ENCODE results near the gene NACAD. TPM values are rescaled to one million over a fixed set of nuclear protein-coding genes. Genes with fewer than 3 reads are reported as not detected.

NACAD gene
- total RNA-seq (2014; rRNA removed; shearing (Covaris generic); ENCODE audit: low replicate concordance) = 0.04 TPM in 1 of 2 replicates, not detected in the other

- Histone ChIP-seq H4K20me1 (ENCODE audit: insufficient read depth, low read depth, low read length) (no peaks in the 10 kb centered on the region), H2AFZ (ENCODE audit: low read length) (no peak within 1 kb of the TSS), H3K4me1 (ENCODE audit: low read length) (no peaks in the 10 kb centered on the region), H3K79me2 (ENCODE audit: low read length) (no peaks in the 10 kb centered on the region), H3K4me2 (ENCODE audit: low read depth, low read length, poor library complexity, severe bottlenecking) (no peak within 1 kb of the TSS), H3K27ac (ENCODE audit: low read length) (no peak within 1 kb of the TSS), H3K36me3 (ENCODE audit: insufficient read depth, low read length) (no peaks in the 10 kb centered on the region), H3K9me3 (ENCODE audit: low read length) (no peaks in the 10 kb centered on the region; the same call in 1 of the 2 replicates), H3K9me2 (replicated peaks; ENCODE audit: insufficient read depth, low read length) (no peaks in the 10 kb centered on the region), H3K4me3 (ENCODE audit: low read length) (no peak within 1 kb of the TSS), H3K9ac (ENCODE audit: low read length) (no peak within 1 kb of the TSS), H3K27me3 (ENCODE audit: low read length) (no peaks in the 10 kb centered on the region)
- no peak for DNase-seq
Observed at GRCh38 chr7:45088821-45089340, at the start of gene NACAD. Gene NACAD (minus strand): TSS chr7:45088969. CDS start chr7:45088894, 75 bp downstream.

- H3K4me1 ChIP-seq (ENCODE audit: low read length) = peaks cover 16% of the 10 kb centered on the region
- DNase-seq = peak; percentile 90
Observed at GRCh38 chr7:45136106-45137060, 47.6 kb upstream of the NACAD start.

DNA sequence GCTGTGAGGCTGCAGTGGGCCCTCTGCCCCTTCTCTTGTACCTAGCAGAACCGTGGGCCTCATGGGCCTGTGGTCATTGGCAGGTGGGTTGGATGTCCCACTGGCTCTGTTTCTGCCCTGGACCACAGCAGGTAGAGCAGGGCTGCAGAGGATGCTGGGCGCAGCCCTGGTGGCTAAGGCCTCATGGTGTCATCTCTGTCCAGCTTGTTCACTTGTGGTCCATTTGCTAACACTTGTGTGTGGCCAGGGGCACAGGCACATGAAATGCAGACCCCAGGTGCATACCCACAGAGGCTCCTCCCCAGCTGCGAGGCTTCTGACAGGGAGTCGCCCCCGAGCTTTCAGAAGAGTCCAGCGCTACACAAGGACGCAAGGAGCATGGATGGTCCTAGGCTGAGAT lies 45.1 kb upstream of the NACAD start:
- Histone ChIP-seq H3K27me3 (ENCODE audit: low read length) (no peaks in the 10 kb centered on the region), H3K27ac (ENCODE audit: low read length) (no peak overlapping the region)

More at GRCh38 chr7:45136106-45137060, 47.6 kb upstream of the NACAD start:
- Histone ChIP-seq H3K4me3 (ENCODE audit: low read length) (no peak overlapping the region), H3K36me3 (ENCODE audit: insufficient read depth, low read length) (no peaks in the 10 kb centered on the region), H4K20me1 (ENCODE audit: insufficient read depth, low read depth, low read length) (no peaks in the 10 kb centered on the region), H3K27me3 (ENCODE audit: low read length) (no peaks in the 10 kb centered on the region), H3K9ac (ENCODE audit: low read length) (no peak overlapping the region), H2AFZ (ENCODE audit: low read length) (no peak overlapping the region), H3K9me2 (replicated peaks; ENCODE audit: insufficient read depth, low read length) (no peaks in the 10 kb centered on the region), H3K4me2 (ENCODE audit: low read depth, low read length, poor library complexity, severe bottlenecking) (no peak overlapping the region), H3K27ac (ENCODE audit: low read length) (no peak overlapping the region), H3K79me2 (ENCODE audit: low read length) (no peaks in the 10 kb centered on the region), H3K9me3 (ENCODE audit: low read length) (no peaks in the 10 kb centered on the region)

DNA sequence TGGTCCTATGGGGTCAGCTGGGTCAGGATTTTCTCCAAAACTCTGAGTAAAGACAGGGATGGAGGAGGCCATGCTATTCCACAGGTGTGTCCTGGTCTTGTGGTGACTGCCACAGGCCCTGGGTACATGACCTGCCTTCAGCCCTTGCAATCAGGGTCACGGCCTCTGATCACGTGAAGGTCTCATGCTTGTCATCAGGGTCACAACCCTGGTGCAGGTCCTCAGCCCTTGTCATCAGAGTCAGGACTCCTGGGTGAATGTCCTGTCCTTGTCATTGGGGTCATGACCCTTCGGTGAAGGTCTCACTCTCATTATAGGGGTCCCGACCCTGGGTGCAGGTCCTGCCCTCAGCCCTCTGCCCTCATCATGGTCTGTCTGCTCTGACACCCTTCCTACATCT lies 44.6 kb upstream of the NACAD start:
- no peaks in the 10 kb centered on the region for H3K9me3 ChIP-seq (ENCODE audit: low read length)
- no peak overlapping the region for H3K9ac ChIP-seq (ENCODE audit: low read length)
- DNase-seq = no peak
- no peaks in the 10 kb centered on the region for H3K27me3 ChIP-seq (ENCODE audit: low read length)
- H3K4me3 ChIP-seq (ENCODE audit: low read length) = no peak overlapping the region
- no peak overlapping the region for H3K4me2 ChIP-seq (ENCODE audit: low read depth, low read length, poor library complexity, severe bottlenecking)
- no peaks in the 10 kb centered on the region for H3K79me2 ChIP-seq (ENCODE audit: low read length)
- H2AFZ ChIP-seq (ENCODE audit: low read length) = no peak overlapping the region
- H3K27ac ChIP-seq (ENCODE audit: low read length) = no peak overlapping the region
- no peaks in the 10 kb centered on the region for H3K9me2 ChIP-seq (replicated peaks; ENCODE audit: insufficient read depth, low read length)
- peaks cover 5% of the 10 kb centered on the region for H3K4me1 ChIP-seq (ENCODE audit: low read length)
- H4K20me1 ChIP-seq (ENCODE audit: insufficient read depth, low read depth, low read length) = no peaks in the 10 kb centered on the region
- H3K36me3 ChIP-seq (ENCODE audit: insufficient read depth, low read length) = no peaks in the 10 kb centered on the region

More for the DNA sequence above, 45.1 kb upstream of the NACAD start:
- Histone ChIP-seq H2AFZ (ENCODE audit: low read length) (no peak overlapping the region), H3K4me3 (ENCODE audit: low read length) (no peak overlapping the region), H3K9ac (ENCODE audit: low read length) (no peak overlapping the region), H4K20me1 (ENCODE audit: insufficient read depth, low read depth, low read length) (no peaks in the 10 kb centered on the region), H3K4me1 (ENCODE audit: low read length) (peaks cover 5% of the 10 kb centered on the region), H3K79me2 (ENCODE audit: low read length) (no peaks in the 10 kb centered on the region), H3K9me2 (replicated peaks; ENCODE audit: insufficient read depth, low read length) (no peaks in the 10 kb centered on the region), H3K4me2 (ENCODE audit: low read depth, low read length, poor library complexity, severe bottlenecking) (no peak overlapping the region), H3K36me3 (ENCODE audit: insufficient read depth, low read length) (no peaks in the 10 kb centered on the region), H3K9me3 (ENCODE audit: low read length) (no peaks in the 10 kb centered on the region)
- DNase-seq = no peak

GRCh38 chr7:45132708-45133320 lies 44.0 kb upstream of the NACAD start:
- no peak overlapping the region for H3K4me2 ChIP-seq (ENCODE audit: low read depth, low read length, poor library complexity, severe bottlenecking)
- H3K79me2 ChIP-seq (ENCODE audit: low read length) = no peaks in the 10 kb centered on the region
- no peak overlapping the region for H3K9ac ChIP-seq (ENCODE audit: low read length)
- no peaks in the 10 kb centered on the region for H4K20me1 ChIP-seq (ENCODE audit: insufficient read depth, low read depth, low read length)
- no peak overlapping the region for H3K27ac ChIP-seq (ENCODE audit: low read length)
- H3K9me2 ChIP-seq (replicated peaks; ENCODE audit: insufficient read depth, low read length) = no peaks in the 10 kb centered on the region
- DNase-seq = no peak
- H2AFZ ChIP-seq (ENCODE audit: low read length) = no peak overlapping the region
- H3K27me3 ChIP-seq (ENCODE audit: low read length) = no peaks in the 10 kb centered on the region
- H3K9me3 ChIP-seq (ENCODE audit: low read length) = no peaks in the 10 kb centered on the region
- H3K4me3 ChIP-seq (ENCODE audit: low read length) = no peak overlapping the region
- H3K36me3 ChIP-seq (ENCODE audit: insufficient read depth, low read length) = no peaks in the 10 kb centered on the region
- H3K4me1 ChIP-seq (ENCODE audit: low read length) = peaks cover 5% of the 10 kb centered on the region

- Histone ChIP-seq H3K9me2 (replicated peaks; ENCODE audit: insufficient read depth, low read length) (no peaks in the 10 kb centered on the region), H3K27ac (ENCODE audit: low read length) (no peak overlapping the region)
Observed at GRCh38 chr7:45131891-45132290, 43.1 kb upstream of the NACAD start.

DNA sequence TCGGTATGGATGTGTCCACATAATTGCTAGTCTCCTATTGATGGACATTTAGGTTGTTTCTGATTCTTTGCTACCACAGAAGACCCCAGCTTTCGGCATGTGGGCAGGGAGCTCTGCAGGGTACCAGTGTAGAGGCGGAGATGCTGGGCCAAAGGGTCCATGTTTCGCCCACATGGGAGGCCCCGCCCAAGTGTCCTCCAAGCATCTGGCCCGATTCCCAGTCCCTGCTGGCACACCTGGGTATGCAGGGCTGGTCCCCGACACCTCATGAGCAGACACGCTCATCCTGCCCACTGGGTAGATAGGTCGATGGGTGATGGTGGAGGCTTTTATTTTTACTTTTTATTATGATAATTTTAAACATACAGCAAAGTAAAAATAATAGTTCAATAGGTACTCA lies 42.1 kb upstream of the NACAD start:
- Histone ChIP-seq H3K36me3 (ENCODE audit: insufficient read depth, low read length) (no peaks in the 10 kb centered on the region), H3K9me3 (ENCODE audit: low read length) (no peaks in the 10 kb centered on the region), H3K4me3 (ENCODE audit: low read length) (no peak overlapping the region), H3K27ac (ENCODE audit: low read length) (no peak overlapping the region), H3K79me2 (ENCODE audit: low read length) (no peaks in the 10 kb centered on the region), H3K9me2 (replicated peaks; ENCODE audit: insufficient read depth, low read length) (no peaks in the 10 kb centered on the region), H4K20me1 (ENCODE audit: insufficient read depth, low read depth, low read length) (no peaks in the 10 kb centered on the region), H3K4me1 (ENCODE audit: low read length) (peaks cover 13% of the 10 kb centered on the region), H2AFZ (ENCODE audit: low read length) (no peak overlapping the region), H3K9ac (ENCODE audit: low read length) (no peak overlapping the region), H3K4me2 (ENCODE audit: low read depth, low read length, poor library complexity, severe bottlenecking) (no peak overlapping the region), H3K27me3 (ENCODE audit: low read length) (no peaks in the 10 kb centered on the region)
- DNase-seq = no peak

More at GRCh38 chr7:45131891-45132290, 43.1 kb upstream of the NACAD start:
- Histone ChIP-seq H3K9ac (ENCODE audit: low read length) (no peak overlapping the region), H4K20me1 (ENCODE audit: insufficient read depth, low read depth, low read length) (no peaks in the 10 kb centered on the region), H3K36me3 (ENCODE audit: insufficient read depth, low read length) (no peaks in the 10 kb centered on the region), H3K4me2 (ENCODE audit: low read depth, low read length, poor library complexity, severe bottlenecking) (no peak overlapping the region), H3K4me1 (ENCODE audit: low read length) (peaks cover 5% of the 10 kb centered on the region), H3K79me2 (ENCODE audit: low read length) (no peaks in the 10 kb centered on the region), H3K9me3 (ENCODE audit: low read length) (no peaks in the 10 kb centered on the region), H3K27me3 (ENCODE audit: low read length) (no peaks in the 10 kb centered on the region), H3K4me3 (ENCODE audit: low read length) (no peak overlapping the region), H2AFZ (ENCODE audit: low read length) (no peak overlapping the region)
- no peak for DNase-seq

DNA sequence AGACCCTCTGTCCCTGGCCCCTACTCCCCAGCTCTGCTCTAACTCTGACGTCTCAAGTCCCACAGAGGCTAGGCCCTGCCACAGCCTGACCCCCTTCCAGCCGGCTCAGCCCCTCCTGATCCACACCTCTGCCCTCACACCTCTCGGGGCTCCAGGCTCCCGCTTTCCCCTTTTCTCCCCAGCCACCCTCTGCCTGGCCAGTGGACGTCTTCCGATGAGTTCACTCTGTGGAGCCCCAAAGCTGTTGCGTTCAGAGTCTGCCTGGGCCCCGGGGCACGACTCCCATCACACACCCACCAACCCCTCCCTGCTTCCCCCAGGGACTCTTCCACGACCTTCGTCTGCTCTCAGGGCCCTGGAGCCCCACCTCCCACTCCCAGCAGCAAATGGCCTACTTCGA lies 41.1 kb upstream of the NACAD start:
- Histone ChIP-seq H3K4me1 (ENCODE audit: low read length) (peaks cover 9% of the 10 kb centered on the region), H3K9ac (ENCODE audit: low read length) (no peak overlapping the region), H3K79me2 (ENCODE audit: low read length) (no peaks in the 10 kb centered on the region), H2AFZ (ENCODE audit: low read length) (no peak overlapping the region), H3K27ac (ENCODE audit: low read length) (no peak overlapping the region), H3K9me2 (replicated peaks; ENCODE audit: insufficient read depth, low read length) (no peaks in the 10 kb centered on the region), H3K4me2 (ENCODE audit: low read depth, low read length, poor library complexity, severe bottlenecking) (no peak overlapping the region), H3K4me3 (ENCODE audit: low read length) (no peak overlapping the region), H3K9me3 (ENCODE audit: low read length) (no peaks in the 10 kb centered on the region), H4K20me1 (ENCODE audit: insufficient read depth, low read depth, low read length) (no peaks in the 10 kb centered on the region), H3K27me3 (ENCODE audit: low read length) (no peaks in the 10 kb centered on the region), H3K36me3 (ENCODE audit: insufficient read depth, low read length) (no peaks in the 10 kb centered on the region)
- DNase-seq = no peak

All from Karpas-422 (cell line).